ENCODE measurements around the gene STAT6. TPM values are rescaled to one million over a fixed set of nuclear protein-coding genes. Genes with fewer than 3 reads are reported as not detected.
A peak's percentile ranks its signal among the peaks of the same experiment; 100 is the strongest.

The STAT6 gene
- total RNA-seq, 1 experiment from 2014 or later, result 52.3 TPM

DNA sequence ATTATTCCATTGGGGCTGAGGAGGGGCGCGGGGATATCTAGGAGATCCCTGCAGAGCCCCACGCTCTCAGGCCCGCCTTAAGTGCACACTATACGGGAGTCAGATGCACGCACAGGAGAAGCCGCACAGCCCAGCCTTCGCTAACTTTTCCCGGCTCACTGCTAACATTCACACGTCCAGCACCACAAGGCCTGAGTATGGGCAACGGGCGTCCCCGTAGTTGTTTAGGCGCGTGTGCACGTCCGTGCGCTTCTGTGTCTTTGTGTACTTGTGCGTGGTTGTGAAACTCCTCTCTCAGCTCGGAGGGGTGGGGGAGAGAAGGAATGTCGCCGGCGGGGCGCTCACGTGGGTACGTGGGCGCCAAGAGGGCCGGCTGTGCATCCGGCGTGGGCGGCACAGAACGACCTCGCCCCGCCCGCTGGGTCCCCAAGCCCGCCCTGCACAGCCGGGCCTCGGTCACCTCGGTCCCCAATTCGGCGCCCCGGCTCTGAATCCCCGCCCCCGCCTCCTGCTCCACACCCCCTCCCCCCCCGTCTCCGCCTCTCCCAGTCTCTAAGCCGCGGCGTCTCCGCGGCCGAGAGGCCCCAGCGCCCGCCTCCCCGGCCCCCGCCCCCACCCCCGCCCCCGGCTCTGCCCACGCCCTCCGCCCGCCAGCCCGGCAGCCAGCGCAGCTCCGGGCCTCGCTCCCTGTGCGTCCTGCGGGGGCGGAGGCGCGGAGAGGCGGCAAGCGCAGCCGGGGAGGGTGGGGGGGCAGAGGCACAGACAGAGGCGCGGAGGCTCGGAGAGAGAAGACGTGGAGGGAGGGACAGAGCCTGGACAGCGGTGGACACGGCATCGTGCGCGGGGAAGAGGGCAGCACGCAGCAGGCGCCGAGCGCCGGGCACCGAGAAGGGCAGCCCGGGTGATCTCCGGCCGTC is 22.6 kb downstream of the STAT6 start, which contains the start of gene NAB2:
Gene NAB2, plus strand, starts transcription at position 761 of the 917 bp plus-strand sequence. CDS start 158 bp downstream, outside the sequence.
- Histone ChIP-seq H3K9me3 (ENCODE audit: control insufficient read depth, insufficient read depth, low read depth, low read length) (no peaks in the 10 kb centered on the region), H3K4me1 (ENCODE audit: control insufficient read depth, insufficient read depth, low read length) (peaks cover 19% of the 10 kb centered on the region), H3K4me3 (ENCODE audit: low read depth in 2 of 2, low read length in 2 of 2) (peak within 1 kb of the TSS; percentile 88 to 91), H3K27me3 (ENCODE audit: control insufficient read depth, insufficient read depth, low read length) (no peaks in the 10 kb centered on the region), H3K27ac (ENCODE audit: low read length) (peak within 1 kb of the TSS; percentile 86), H3K36me3 (ENCODE audit: control insufficient read depth, insufficient read depth, low read length) (peaks cover 5% of the 10 kb centered on the region; the same call in 1 of the 2 replicates)
- intact Hi-C loops (cut with micrococcal nuclease; ENCODE audit: unreplicated experiment) (no loop called here), in situ Hi-C loops (cut with HindIII; ENCODE audit: low pct_unique_long_range_greater_than_20kb, low sequenced_read_pairs) (no loop called here)
- TF ChIP-seq TCF7L2 (IDR thresholded peaks at IDR 0.05; ENCODE audit: low read depth, low read length) (no peak), POLR2AphosphoS5 (IDR thresholded peaks at IDR 0.05; ENCODE audit: low read depth, low read length) (no peak; the same call in 1 of the 2 replicates), SIN3A (IDR thresholded peaks at IDR 0.05; ENCODE audit: borderline replicate concordance, insufficient read depth, low read depth, low read length) (peak; percentile 47; the same call in 1 of the 2 replicates)
- TF ChIP-seq, protein P1, sequence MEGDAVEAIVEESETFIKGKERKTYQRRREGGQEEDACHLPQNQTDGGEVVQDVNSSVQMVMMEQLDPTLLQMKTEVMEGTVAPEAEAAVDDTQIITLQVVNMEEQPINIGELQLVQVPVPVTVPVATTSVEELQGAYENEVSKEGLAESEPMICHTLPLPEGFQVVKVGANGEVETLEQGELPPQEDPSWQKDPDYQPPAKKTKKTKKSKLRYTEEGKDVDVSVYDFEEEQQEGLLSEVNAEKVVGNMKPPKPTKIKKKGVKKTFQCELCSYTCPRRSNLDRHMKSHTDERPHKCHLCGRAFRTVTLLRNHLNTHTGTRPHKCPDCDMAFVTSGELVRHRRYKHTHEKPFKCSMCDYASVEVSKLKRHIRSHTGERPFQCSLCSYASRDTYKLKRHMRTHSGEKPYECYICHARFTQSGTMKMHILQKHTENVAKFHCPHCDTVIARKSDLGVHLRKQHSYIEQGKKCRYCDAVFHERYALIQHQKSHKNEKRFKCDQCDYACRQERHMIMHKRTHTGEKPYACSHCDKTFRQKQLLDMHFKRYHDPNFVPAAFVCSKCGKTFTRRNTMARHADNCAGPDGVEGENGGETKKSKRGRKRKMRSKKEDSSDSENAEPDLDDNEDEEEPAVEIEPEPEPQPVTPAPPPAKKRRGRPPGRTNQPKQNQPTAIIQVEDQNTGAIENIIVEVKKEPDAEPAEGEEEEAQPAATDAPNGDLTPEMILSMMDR (IDR thresholded peaks at IDR 0.05), result no peak
- TF ChIP-seq, protein P2, sequence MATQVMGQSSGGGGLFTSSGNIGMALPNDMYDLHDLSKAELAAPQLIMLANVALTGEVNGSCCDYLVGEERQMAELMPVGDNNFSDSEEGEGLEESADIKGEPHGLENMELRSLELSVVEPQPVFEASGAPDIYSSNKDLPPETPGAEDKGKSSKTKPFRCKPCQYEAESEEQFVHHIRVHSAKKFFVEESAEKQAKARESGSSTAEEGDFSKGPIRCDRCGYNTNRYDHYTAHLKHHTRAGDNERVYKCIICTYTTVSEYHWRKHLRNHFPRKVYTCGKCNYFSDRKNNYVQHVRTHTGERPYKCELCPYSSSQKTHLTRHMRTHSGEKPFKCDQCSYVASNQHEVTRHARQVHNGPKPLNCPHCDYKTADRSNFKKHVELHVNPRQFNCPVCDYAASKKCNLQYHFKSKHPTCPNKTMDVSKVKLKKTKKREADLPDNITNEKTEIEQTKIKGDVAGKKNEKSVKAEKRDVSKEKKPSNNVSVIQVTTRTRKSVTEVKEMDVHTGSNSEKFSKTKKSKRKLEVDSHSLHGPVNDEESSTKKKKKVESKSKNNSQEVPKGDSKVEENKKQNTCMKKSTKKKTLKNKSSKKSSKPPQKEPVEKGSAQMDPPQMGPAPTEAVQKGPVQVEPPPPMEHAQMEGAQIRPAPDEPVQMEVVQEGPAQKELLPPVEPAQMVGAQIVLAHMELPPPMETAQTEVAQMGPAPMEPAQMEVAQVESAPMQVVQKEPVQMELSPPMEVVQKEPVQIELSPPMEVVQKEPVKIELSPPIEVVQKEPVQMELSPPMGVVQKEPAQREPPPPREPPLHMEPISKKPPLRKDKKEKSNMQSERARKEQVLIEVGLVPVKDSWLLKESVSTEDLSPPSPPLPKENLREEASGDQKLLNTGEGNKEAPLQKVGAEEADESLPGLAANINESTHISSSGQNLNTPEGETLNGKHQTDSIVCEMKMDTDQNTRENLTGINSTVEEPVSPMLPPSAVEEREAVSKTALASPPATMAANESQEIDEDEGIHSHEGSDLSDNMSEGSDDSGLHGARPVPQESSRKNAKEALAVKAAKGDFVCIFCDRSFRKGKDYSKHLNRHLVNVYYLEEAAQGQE (IDR thresholded peaks at IDR 0.05; ENCODE audit: insufficient read depth in 1 of 2, low read depth in 2 of 2, low read length in 1 of 2), result 0 out of 4 replicates have a peak, but pooled peaks of 1 of the 2 experiments have one; percentile 35
- ChIA-PET CTCF (interaction anchor here (0.6 to 1.8 kb wide), 2 partner anchors 23 to 343 kb away, joined by 4 to 7 read pairs; partner anchors contain the start of gene STAT6), POLR2A (interaction anchor here (0.6 kb wide), 1 partner anchor 17 kb away, joined by 4 read pairs; no protein-coding TSS in a partner anchor)
- peak; percentile 82 for ATAC-seq
- no TSS peak for BruUV-seq (replicated peaks)
- peak; percentile 60 for DNase-seq (ENCODE audit: low read depth, low spot score)

DNA sequence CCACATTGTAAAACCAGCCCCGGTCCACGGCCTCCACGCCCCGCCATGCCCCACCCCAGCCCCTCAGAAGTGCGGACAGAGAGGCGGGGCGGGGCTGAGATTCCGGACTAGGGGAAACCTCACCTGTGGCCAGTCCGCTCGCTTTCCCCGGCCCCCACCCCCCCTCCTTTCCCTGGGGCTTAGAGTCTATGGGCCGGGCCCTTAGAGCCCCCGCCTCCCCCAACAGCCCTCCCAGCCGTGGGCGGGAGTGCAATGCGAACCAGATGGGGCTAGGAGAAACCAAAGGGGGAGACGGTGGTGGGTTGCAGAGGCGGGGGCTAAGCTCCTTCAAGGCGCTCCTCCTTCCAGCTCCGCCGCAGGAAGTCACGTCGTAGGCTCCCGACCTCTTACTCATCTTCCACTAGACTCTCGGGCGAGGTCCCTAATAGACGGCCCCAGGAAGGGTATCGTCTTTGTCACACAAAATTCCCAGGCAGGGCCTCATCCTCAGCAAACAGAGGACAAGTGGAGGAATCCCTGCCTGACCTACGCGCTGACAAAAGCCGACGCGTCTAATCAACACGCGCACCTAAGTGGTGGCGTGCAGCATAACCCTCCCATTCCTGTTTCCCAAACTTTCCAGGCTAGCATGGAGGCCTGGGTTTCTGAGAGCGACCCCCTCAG is 23.3 kb downstream of the STAT6 start:
- CTCF ChIA-PET, result interaction anchor here (0.5 to 1.8 kb wide), 2 partner anchors 21 to 24 kb away, joined by 3 to 7 read pairs; partner anchors contain the start of gene STAT6
- POLR2A ChIA-PET, result interaction anchor here (0.6 kb wide), 1 partner anchor 9 kb away, joined by 3 read pairs; no protein-coding TSS in a partner anchor
- Histone ChIP-seq H3K27me3 (ENCODE audit: control insufficient read depth, insufficient read depth, low read length) (no peaks in the 10 kb centered on the region), H3K4me1 (ENCODE audit: control insufficient read depth, insufficient read depth, low read length) (peaks cover 19% of the 10 kb centered on the region), H3K4me3 (ENCODE audit: low read depth in 2 of 2, low read length in 2 of 2) (peak overlapping the region; percentile 88 to 91), H3K9me3 (ENCODE audit: control insufficient read depth, insufficient read depth, low read depth, low read length) (no peaks in the 10 kb centered on the region), H3K36me3 (ENCODE audit: control insufficient read depth, insufficient read depth, low read length) (peaks cover 5% of the 10 kb centered on the region; the same call in 1 of the 2 replicates), H3K27ac (ENCODE audit: low read length) (peak overlapping the region; percentile 86)
- TF ChIP-seq TCF7L2 (IDR thresholded peaks at IDR 0.05; ENCODE audit: low read depth, low read length) (no peak), POLR2AphosphoS5 (IDR thresholded peaks at IDR 0.05; ENCODE audit: low read depth, low read length) (no peak; the same call in 1 of the 2 replicates), SIN3A (IDR thresholded peaks at IDR 0.05; ENCODE audit: borderline replicate concordance, insufficient read depth, low read depth, low read length) (no peak)
- TF ChIP-seq, protein P1 (IDR thresholded peaks at IDR 0.05), result no peak
- TF ChIP-seq, protein P2 (IDR thresholded peaks at IDR 0.05; ENCODE audit: insufficient read depth in 1 of 2, low read depth in 2 of 2, low read length in 1 of 2), result no peak
- in situ Hi-C loops (cut with HindIII; ENCODE audit: low pct_unique_long_range_greater_than_20kb, low sequenced_read_pairs), result no loop called here
- BruUV-seq (replicated peaks), result no TSS peak
- intact Hi-C loops (cut with micrococcal nuclease; ENCODE audit: unreplicated experiment), result no loop called here
- DNase-seq (ENCODE audit: low read depth, low spot score) (no peak), ATAC-seq (peak; percentile 75)

Measured in Panc1 (cell line).